NB4 (cell line): ENCODE results near the gene KCNQ1.

Experiments
- MYC ChIP-seq: IDR thresholded peaks from 2 replicates; pipeline ENCODE4 v1.6.1; 2011; ENCODE audit warnings: low read depth, low read length
- POLR2A ChIP-seq: IDR thresholded peaks from 2 replicates; pipeline ENCODE4 v1.6.1; 2011; ENCODE audit warnings: mild to moderate bottlenecking; ENCODE audit not compliant: insufficient read length; ENCODE audit errors: extremely low read depth
- TF ChIP-seq, protein P1 (sequence below): IDR thresholded peaks from one replicate; pipeline ENCODE4 v1.5.1; 2012; ENCODE audit warnings: low read depth, low read length
- TF ChIP-seq, protein P2 (sequence below): IDR thresholded peaks from 2 replicates; pipeline ENCODE4 v1.6.1; 2011; ENCODE audit warnings: low read depth, low read length

DNA sequence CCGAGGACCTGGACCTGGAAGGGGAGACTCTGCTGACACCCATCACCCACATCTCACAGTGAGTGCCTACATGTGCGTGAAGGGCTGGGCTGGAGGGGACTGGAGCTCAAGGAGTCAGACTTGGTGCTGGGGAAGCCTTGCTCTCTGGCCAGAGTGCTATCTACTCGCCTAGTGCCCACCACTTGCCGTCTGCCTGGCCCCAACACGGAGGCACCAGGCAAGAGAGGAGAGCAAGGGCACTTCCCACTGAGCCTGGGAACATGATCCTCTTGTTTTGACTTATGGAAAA lies 217.2 kb downstream of the KCNQ1 start:
- TF ChIP-seq, protein P1, sequence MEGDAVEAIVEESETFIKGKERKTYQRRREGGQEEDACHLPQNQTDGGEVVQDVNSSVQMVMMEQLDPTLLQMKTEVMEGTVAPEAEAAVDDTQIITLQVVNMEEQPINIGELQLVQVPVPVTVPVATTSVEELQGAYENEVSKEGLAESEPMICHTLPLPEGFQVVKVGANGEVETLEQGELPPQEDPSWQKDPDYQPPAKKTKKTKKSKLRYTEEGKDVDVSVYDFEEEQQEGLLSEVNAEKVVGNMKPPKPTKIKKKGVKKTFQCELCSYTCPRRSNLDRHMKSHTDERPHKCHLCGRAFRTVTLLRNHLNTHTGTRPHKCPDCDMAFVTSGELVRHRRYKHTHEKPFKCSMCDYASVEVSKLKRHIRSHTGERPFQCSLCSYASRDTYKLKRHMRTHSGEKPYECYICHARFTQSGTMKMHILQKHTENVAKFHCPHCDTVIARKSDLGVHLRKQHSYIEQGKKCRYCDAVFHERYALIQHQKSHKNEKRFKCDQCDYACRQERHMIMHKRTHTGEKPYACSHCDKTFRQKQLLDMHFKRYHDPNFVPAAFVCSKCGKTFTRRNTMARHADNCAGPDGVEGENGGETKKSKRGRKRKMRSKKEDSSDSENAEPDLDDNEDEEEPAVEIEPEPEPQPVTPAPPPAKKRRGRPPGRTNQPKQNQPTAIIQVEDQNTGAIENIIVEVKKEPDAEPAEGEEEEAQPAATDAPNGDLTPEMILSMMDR = no peak
- TF ChIP-seq, protein P2, sequence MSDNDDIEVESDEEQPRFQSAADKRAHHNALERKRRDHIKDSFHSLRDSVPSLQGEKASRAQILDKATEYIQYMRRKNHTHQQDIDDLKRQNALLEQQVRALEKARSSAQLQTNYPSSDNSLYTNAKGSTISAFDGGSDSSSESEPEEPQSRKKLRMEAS = no peak
- TF ChIP-seq POLR2A (no peak), MYC (no peak)
